ENCODE results near the gene SPHK1.

SPHK1 gene

DNA sequence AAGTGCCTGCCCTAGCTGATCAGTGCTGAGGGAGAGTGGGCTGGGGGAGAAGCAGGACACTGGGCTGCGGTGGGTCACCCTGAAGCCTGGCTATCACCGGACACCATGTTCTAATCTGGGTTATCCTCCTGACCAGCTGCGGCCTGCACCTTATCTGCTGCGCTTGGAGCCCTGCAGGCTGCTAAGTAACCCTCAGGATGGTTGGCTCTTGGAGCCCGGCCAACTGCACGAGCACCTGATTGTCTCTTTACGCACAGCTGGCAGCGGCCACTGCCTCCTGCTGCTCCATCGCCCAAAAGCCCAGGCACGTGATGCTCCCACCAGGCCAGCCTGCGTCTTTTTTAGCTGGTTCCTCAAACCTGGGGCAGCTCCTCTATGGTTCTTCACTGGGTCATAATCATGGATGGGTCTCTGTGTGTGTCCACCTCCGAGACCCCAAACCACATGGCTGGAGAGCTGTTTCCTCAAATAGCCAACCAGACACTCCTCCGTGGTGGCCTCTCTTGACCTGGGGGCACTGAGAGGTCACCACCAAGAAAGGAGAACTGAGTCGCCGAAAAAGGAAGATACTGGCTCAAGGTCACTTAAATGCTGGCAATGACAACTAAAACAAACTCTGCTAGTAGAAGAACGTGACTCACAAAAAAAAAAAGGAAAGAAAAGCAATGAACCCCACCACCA lies 21.7 kb downstream of the SPHK1 start:
- Histone ChIP-seq H3K36me3 (ENCODE audit: control insufficient read depth, insufficient read depth, low read length) (peaks cover 15% of the 10 kb centered on the region), H3K27me3 (ENCODE audit: control insufficient read depth, insufficient read depth, low read length, poor library complexity, severe bottlenecking) (no peaks in the 10 kb centered on the region), H3K4me1 (ENCODE audit: control insufficient read depth, insufficient read depth, low read length) (no peaks in the 10 kb centered on the region), H3K4me3 (ENCODE audit: insufficient read depth, low read depth, low read length) (no peak overlapping the region), H3K9me3 (ENCODE audit: control insufficient read depth, low read length) (no peaks in the 10 kb centered on the region), H3K27ac (ENCODE audit: insufficient read depth, low read depth, low read length, poor library complexity, severe bottlenecking) (no peak overlapping the region)
- WGBS, 2 experiments, result 94% methylated on average over 16 of the region's 16 CpGs

DNA sequence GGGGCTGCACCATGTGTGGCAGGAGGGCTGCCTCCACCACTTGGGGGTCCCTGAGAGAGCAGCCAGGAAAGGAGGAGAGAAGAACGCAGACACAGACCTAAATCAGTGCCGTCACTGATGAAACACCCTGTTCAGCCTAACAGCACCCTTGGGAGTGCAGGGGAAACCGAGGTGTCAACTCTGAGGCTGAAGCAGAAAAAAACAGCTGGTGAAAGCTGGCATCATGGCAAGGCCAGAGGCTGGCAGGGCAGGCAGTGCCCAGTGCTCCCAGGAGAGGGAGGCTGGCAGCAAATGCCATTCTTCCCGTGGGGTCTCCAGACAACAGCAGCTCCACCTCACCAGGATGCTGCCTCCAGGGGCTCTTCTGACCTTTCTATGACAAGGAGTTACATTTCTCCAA lies 23.1 kb downstream of the SPHK1 start:
- Histone ChIP-seq H3K4me3 (ENCODE audit: insufficient read depth, low read depth, low read length) (no peak overlapping the region), H3K27me3 (ENCODE audit: control insufficient read depth, insufficient read depth, low read length, poor library complexity, severe bottlenecking) (no peaks in the 10 kb centered on the region), H3K9me3 (ENCODE audit: control insufficient read depth, low read length) (no peaks in the 10 kb centered on the region), H3K36me3 (ENCODE audit: control insufficient read depth, insufficient read depth, low read length) (peaks cover 6% of the 10 kb centered on the region), H3K4me1 (ENCODE audit: control insufficient read depth, insufficient read depth, low read length) (no peaks in the 10 kb centered on the region), H3K27ac (ENCODE audit: insufficient read depth, low read depth, low read length, poor library complexity, severe bottlenecking) (no peak overlapping the region)
- WGBS, 2 experiments, result 92 to 94% methylated on average over 4 of the region's 4 CpGs

DNA sequence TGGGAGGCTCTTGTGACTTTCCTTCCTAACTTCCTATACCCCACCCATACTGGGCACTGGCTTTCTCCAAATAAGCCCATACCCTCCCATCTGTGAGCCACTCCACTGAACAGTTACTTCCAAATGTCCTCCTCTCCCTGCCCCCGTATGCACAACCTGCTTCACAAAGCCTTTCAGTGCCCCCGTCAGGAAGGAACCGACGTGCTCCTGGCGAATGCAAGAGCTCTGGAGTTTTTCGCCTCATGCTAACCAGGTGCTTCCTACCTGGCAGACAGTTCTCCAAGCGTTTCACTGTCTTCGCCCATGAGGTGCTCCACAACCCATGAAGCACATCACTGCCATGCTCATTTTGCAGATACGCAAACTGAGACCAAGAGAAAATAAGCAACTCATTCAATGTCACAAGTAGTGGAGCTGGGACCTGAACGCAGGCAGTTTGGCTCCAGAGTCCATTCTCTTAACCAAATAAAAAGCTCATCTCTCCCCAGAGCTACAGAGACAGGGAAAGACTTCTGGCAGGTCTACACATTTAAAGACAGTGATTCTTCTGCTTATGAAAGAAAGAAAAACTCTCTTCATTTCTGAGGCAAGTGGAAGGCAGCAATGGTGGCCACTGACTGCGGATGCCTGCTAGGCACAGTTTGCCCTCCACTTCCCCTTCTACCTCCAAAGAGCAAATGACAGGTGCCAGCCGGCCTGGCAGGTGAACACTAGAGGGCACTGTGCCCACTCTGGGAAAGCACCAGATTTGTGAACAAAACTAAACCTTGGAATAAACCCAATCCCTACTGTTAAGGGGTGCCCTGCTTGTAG lies 23.8 kb downstream of the SPHK1 start:
- no peaks in the 10 kb centered on the region for H3K36me3 ChIP-seq (ENCODE audit: control insufficient read depth, insufficient read depth, low read length)
- 84% methylated on average over 12 of the region's 12 CpGs for WGBS, 2 experiments

DNA sequence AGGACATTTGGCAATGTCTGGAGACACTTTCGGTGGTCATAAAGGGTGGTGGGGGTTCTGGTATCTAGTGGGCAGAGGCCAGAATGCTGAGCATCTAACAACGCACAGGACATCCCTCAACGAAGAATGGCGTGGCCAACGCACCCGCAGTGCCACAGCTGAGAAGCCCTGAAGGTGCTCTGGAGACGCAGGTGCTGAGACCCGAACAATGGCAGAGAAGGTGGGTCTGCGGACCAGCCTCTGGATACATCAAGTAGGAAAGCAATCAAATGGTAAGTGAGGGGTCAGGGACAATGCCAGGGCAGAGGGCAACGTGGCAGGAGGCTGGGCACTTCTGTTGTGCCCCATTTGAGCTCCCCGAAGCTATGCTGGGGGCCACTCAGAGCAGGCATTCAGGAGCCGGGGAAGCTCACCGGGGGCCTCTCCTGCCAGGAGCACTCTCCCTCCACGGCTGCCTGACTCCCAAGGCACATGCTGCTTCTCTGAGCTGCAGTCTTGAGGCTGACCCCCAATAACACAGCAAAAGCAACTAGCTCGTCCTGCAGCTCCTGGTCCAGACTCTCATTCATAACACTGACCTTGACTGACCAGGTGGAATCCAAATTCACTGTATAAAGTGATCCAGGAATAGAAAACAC lies 26.0 kb downstream of the SPHK1 start:
- Histone ChIP-seq H3K36me3 (ENCODE audit: control insufficient read depth, insufficient read depth, low read length) (no peaks in the 10 kb centered on the region), H3K27ac (ENCODE audit: insufficient read depth, low read depth, low read length, poor library complexity, severe bottlenecking) (no peak overlapping the region), H3K9me3 (ENCODE audit: control insufficient read depth, low read length) (no peaks in the 10 kb centered on the region), H3K27me3 (ENCODE audit: control insufficient read depth, insufficient read depth, low read length, poor library complexity, severe bottlenecking) (no peaks in the 10 kb centered on the region), H3K4me1 (ENCODE audit: control insufficient read depth, insufficient read depth, low read length) (peaks cover 10% of the 10 kb centered on the region), H3K4me3 (ENCODE audit: insufficient read depth, low read depth, low read length) (no peak overlapping the region)
- 94% methylated on average over 15 of the region's 15 CpGs for WGBS, 2 experiments

More for the DNA sequence above, 23.8 kb downstream of the SPHK1 start:
- H3K27ac ChIP-seq (ENCODE audit: insufficient read depth, low read depth, low read length, poor library complexity, severe bottlenecking), result no peak overlapping the region
- no peaks in the 10 kb centered on the region for H3K4me1 ChIP-seq (ENCODE audit: control insufficient read depth, insufficient read depth, low read length)
- H3K27me3 ChIP-seq (ENCODE audit: control insufficient read depth, insufficient read depth, low read length, poor library complexity, severe bottlenecking), result no peaks in the 10 kb centered on the region
- H3K4me3 ChIP-seq (ENCODE audit: insufficient read depth, low read depth, low read length), result no peak overlapping the region
- H3K9me3 ChIP-seq (ENCODE audit: control insufficient read depth, low read length), result no peaks in the 10 kb centered on the region

DNA sequence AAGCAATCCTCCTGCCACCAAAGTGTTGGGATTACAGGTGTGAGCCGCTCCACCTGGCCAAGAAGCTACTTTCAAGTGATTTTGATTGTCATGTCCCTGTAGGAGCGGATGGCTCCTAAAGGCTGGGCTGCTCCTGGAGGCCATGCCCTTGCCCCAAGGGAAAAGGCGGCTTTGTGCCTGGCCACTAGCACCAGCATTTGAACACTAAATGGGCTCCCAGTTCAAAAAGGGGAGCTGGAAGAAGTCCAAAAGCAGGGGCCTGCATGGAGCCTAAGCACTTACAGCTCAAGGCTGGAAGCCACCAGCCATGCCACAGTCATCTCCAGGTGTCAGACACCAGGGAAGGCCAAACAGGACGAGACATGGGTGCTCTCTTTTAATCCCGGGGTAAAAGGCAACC lies 26.8 kb downstream of the SPHK1 start:
- H3K9me3 ChIP-seq (ENCODE audit: control insufficient read depth, low read length), result no peaks in the 10 kb centered on the region
- peaks cover 10% of the 10 kb centered on the region for H3K4me1 ChIP-seq (ENCODE audit: control insufficient read depth, insufficient read depth, low read length)
- H3K27ac ChIP-seq (ENCODE audit: insufficient read depth, low read depth, low read length, poor library complexity, severe bottlenecking), result no peak overlapping the region
- H3K4me3 ChIP-seq (ENCODE audit: insufficient read depth, low read depth, low read length), result no peak overlapping the region
- WGBS, 2 experiments, result 88 to 94% methylated on average over 5 of the region's 5 CpGs
- H3K36me3 ChIP-seq (ENCODE audit: control insufficient read depth, insufficient read depth, low read length), result no peaks in the 10 kb centered on the region
- no peaks in the 10 kb centered on the region for H3K27me3 ChIP-seq (ENCODE audit: control insufficient read depth, insufficient read depth, low read length, poor library complexity, severe bottlenecking)

DNA sequence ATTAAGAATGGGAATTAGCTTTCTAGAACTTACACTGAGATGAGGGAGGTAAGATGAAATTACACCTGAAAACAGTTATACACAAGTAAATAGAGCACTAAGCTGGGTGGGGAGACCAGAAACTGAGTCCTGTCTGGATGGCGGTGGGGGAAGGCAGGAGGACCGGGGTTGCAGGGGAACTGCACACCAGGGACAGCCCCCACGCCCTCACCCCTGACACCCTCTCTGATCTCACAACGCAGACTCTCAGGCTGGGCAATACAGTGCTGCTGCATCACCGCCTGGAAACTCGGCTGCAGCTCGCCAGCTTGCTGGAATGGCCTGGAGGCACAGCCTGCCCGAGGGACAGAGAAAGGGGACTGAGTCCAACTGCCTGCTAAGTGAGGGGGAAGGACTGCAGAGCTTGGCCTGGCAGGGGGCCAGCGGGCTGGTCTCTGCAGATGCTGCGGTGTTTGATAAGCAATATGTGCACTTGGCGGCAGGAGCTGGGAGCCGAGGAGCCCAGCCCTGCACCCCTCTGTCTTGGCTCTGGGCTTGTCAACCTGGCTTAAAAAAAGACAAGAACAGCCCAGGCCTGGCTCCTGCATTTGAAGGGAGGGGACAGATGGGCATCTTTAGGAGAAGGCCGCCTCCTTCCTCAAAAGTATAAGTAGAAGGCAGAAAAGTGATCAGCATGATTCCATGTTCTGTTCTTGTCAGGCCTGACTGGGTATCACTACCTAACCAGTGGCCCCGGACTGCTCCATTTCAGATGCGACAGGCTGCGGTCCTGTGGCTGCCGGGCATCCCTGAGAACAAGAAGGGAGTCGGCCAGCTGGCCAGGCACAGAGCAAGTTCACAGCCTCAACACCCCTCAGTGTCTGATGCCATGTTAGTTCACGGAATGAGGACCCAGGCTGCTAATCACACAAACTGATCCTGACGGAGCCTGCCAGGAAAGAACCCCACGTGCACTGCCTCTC lies 30.2 kb downstream of the SPHK1 start:
- no peak overlapping the region for H3K4me3 ChIP-seq (ENCODE audit: insufficient read depth, low read depth, low read length)
- H3K27ac ChIP-seq (ENCODE audit: insufficient read depth, low read depth, low read length, poor library complexity, severe bottlenecking), result no peak overlapping the region
- peaks cover 10% of the 10 kb centered on the region for H3K4me1 ChIP-seq (ENCODE audit: control insufficient read depth, insufficient read depth, low read length)
- 77 to 83% methylated on average over 21 of the region's 21 CpGs for WGBS, 2 experiments
- H3K36me3 ChIP-seq (ENCODE audit: control insufficient read depth, insufficient read depth, low read length), result no peaks in the 10 kb centered on the region
- H3K27me3 ChIP-seq (ENCODE audit: control insufficient read depth, insufficient read depth, low read length, poor library complexity, severe bottlenecking), result no peaks in the 10 kb centered on the region
- H3K9me3 ChIP-seq (ENCODE audit: control insufficient read depth, low read length), result no peaks in the 10 kb centered on the region

DNA sequence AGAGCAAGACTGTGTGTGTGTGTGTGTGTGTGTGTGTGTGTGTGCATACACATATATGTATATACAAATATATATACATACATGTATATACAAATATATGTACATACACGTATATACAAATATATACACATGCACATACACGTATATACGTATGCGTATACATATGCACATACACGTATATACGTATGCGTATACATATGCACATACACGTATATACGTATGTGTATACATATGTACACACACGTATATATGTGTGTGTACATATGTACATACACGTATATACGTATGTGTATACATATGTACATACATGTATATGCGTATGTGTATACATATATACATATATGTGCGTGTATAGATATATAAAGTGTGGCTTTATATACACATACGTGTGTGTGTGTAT lies 31.4 kb downstream of the SPHK1 start:
- Histone ChIP-seq H3K9me3 (ENCODE audit: control insufficient read depth, low read length) (no peaks in the 10 kb centered on the region), H3K27me3 (ENCODE audit: control insufficient read depth, insufficient read depth, low read length, poor library complexity, severe bottlenecking) (no peaks in the 10 kb centered on the region), H3K4me1 (ENCODE audit: control insufficient read depth, insufficient read depth, low read length) (peaks cover 14% of the 10 kb centered on the region), H3K4me3 (ENCODE audit: insufficient read depth, low read depth, low read length) (no peak overlapping the region), H3K36me3 (ENCODE audit: control insufficient read depth, insufficient read depth, low read length) (no peaks in the 10 kb centered on the region), H3K27ac (ENCODE audit: insufficient read depth, low read depth, low read length, poor library complexity, severe bottlenecking) (no peak overlapping the region)
- 86% methylated on average over 15 of the region's 15 CpGs for WGBS, 2 experiments

DNA sequence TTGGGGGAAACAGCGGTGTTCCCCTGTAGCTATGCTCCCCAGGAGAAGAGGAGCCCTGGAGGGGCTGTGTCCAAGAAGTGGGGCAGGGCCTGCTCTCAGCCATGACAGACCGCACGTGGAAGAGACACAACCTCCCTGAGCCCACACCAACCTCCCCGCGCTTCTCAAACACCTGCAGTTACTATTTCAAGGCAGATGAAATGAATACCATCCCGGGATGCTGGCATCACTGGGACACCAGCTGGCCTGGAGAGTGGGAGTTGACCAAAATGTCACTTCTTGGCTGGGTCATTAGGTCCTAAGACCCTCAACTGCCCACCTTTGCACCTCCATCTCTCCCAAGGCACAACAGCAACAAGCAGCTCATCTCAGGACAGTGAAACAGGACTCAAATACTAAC lies 32.0 kb downstream of the SPHK1 start:
- Histone ChIP-seq H3K4me1 (ENCODE audit: control insufficient read depth, insufficient read depth, low read length) (peaks cover 14% of the 10 kb centered on the region), H3K27me3 (ENCODE audit: control insufficient read depth, insufficient read depth, low read length, poor library complexity, severe bottlenecking) (no peaks in the 10 kb centered on the region), H3K36me3 (ENCODE audit: control insufficient read depth, insufficient read depth, low read length) (no peaks in the 10 kb centered on the region), H3K27ac (ENCODE audit: insufficient read depth, low read depth, low read length, poor library complexity, severe bottlenecking) (no peak overlapping the region), H3K4me3 (ENCODE audit: insufficient read depth, low read depth, low read length) (no peak overlapping the region), H3K9me3 (ENCODE audit: control insufficient read depth, low read length) (no peaks in the 10 kb centered on the region)
- WGBS, 2 experiments, result 91 to 95% methylated on average over 6 of the region's 6 CpGs

DNA sequence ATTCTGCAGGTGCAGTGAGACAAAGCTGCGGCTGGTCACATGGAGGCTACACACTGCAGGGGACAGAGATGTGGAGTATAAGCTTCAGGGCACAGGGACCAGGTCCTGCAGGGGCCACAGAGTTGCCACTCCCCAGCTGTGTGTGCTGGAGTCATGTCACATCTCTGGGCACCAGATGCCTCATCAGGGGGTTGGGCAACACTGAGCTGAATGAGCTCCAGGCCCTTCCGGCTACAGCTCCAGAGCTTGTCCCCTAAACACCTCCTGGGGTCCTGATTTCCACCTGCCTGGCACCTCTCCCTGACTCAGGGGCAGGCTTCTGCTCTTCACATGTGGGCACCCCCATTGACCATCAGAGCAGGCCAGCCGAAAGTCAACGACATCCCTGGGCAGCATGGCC lies 32.5 kb downstream of the SPHK1 start:
- Histone ChIP-seq H3K4me1 (ENCODE audit: control insufficient read depth, insufficient read depth, low read length) (peaks cover 14% of the 10 kb centered on the region), H3K9me3 (ENCODE audit: control insufficient read depth, low read length) (no peaks in the 10 kb centered on the region), H3K36me3 (ENCODE audit: control insufficient read depth, insufficient read depth, low read length) (no peaks in the 10 kb centered on the region), H3K27ac (ENCODE audit: insufficient read depth, low read depth, low read length, poor library complexity, severe bottlenecking) (no peak overlapping the region), H3K27me3 (ENCODE audit: control insufficient read depth, insufficient read depth, low read length, poor library complexity, severe bottlenecking) (no peaks in the 10 kb centered on the region), H3K4me3 (ENCODE audit: insufficient read depth, low read depth, low read length) (no peak overlapping the region)
- 93 to 98% methylated on average over 4 of the region's 4 CpGs for WGBS, 2 experiments
